K562 (cell line): Measurements from ENCODE around the gene PDPK1. TPM values are rescaled to one million over a fixed set of nuclear protein-coding genes. Genes with fewer than 3 reads are reported as not detected.
"Not testable (repeated sequence)": the region's sequence is repeated elsewhere in the genome, so short reads cannot be mapped to it uniquely, and the experiment has no call there.

Source experiments
- ATAC-seq: fragments of 200-7000 bp; cut with Tn5 transposase; 3 replicates; pipeline ENCODE4 v1.9.1; 2020; ENCODE audit warnings: moderate library complexity
- BruUV-seq: library from RNA; stranded (reverse); fragments of 400-500 nt; replicated peaks from 2 replicates; lab custom pipeline; 2021; lab: Mats Ljungman, UMichigan
- CTCF ChIA-PET: fragments of 300-600 bp; formaldehyde crosslinking; extraction: SDS; loops from one replicate; lab custom pipeline; 2021; ENCODE audit warnings: low intra/inter-chr PET ratio; lab: Yijun Ruan, JAX
- POLR2A ChIA-PET: fragments of 300-600, 350-650 bp; sonication (Branson Sonifier 250); formaldehyde crosslinking; extraction: SDS; loops from one replicate; lab custom pipeline; 2021; ENCODE audit warnings: antibody characterized with exemption, inconsistent platforms; lab: Yijun Ruan, JAX
- DNase-seq, 4 experiments: peaks; one replicate each; pipeline versions ENCODE4 v3.0.0 to v3.0.0-alpha.2; 2011 to 2018; ENCODE audit warnings: low spot score in 3 of 4, mixed read lengths in 3 of 4; ENCODE audit errors: extremely low read depth in 1 of 4
- FAIRE-seq: peaks from 2 replicates; lab custom pipeline; 2011; peaks lifted over from hg19 to GRCh38; lab: Jason Lieb, UNC
- H2AFZ ChIP-seq: 2 replicates; pipeline ENCODE4 v1.6.0; 2011; ENCODE audit warnings: low read depth, low read length, control low read depth, inconsistent platforms
- H3K27ac ChIP-seq: fragments of 200-600 bp; 3 replicates; pipeline ENCODE4 v1.8.0; 2011; ENCODE audit warnings: low read depth, mild to moderate bottlenecking, control low read depth, inconsistent platforms, low read length, moderate library complexity, mixed read lengths; ENCODE audit errors: extremely low read depth
- H3K27me3 ChIP-seq, 2 experiments: fragments of 300-600 bp in 1 of 2; 2 replicates in 1 of 2; 3 replicates in 1 of 2; pipeline versions ENCODE4 v1.6.0 to v1.8.0; 2011; ENCODE audit warnings: inconsistent platforms in 2 of 2, low read length in 2 of 2, mild to moderate bottlenecking in 1 of 2, mixed read lengths in 1 of 2, moderate library complexity in 1 of 2; ENCODE audit not compliant: control insufficient read depth in 2 of 2, insufficient read depth in 2 of 2
- H3K36me3 ChIP-seq: fragments of 300-600 bp; 3 replicates; pipeline ENCODE4 v1.8.0; 2011; ENCODE audit warnings: mild to moderate bottlenecking, low read length, inconsistent platforms; ENCODE audit not compliant: control insufficient read depth, insufficient read depth
- H3K4me1 ChIP-seq, 2 experiments: fragments of 200-600 bp in 1 of 2; replicated peaks in 1 of 2; 2 replicates in 1 of 2; 3 replicates in 1 of 2; pipeline versions ENCODE4 v1.5.1 to v1.8.0; 2011; ENCODE audit warnings: inconsistent platforms in 2 of 2, low read length in 2 of 2, mild to moderate bottlenecking in 1 of 2, mixed read lengths in 1 of 2, moderate library complexity in 1 of 2; ENCODE audit not compliant: control insufficient read depth in 2 of 2, insufficient read depth in 2 of 2
- H3K4me2 ChIP-seq: 2 replicates; pipeline ENCODE4 v1.6.1; 2011; ENCODE audit warnings: low read length, control low read depth, inconsistent platforms, mixed read lengths; ENCODE audit not compliant: insufficient read depth
- H3K4me3 ChIP-seq: fragments of 200-600 bp; sonication (generic), shearing (Covaris generic); 2 replicates; pipeline ENCODE4 v1.5.1; 2016; ENCODE audit warnings: control low read depth, inconsistent platforms
- H3K79me2 ChIP-seq: fragments of 200-600 bp; 3 replicates; pipeline ENCODE4 v1.8.0; 2011; ENCODE audit warnings: low read length, inconsistent platforms; ENCODE audit not compliant: control insufficient read depth, insufficient read depth
- H3K9ac ChIP-seq, 2 experiments: 2 replicates each; pipeline versions ENCODE4 v1.6.0 to v1.6.1; 2011; ENCODE audit warnings: low read depth in 2 of 2, low read length in 2 of 2, control low read depth in 1 of 2, inconsistent platforms in 1 of 2, mild to moderate bottlenecking in 1 of 2, mixed read lengths in 1 of 2; ENCODE audit not compliant: insufficient read depth in 1 of 2
- H3K9me1 ChIP-seq: one replicate; pipeline ENCODE4 v1.6.0; 2011; ENCODE audit warnings: inconsistent platforms, mild to moderate bottlenecking, low read length, moderate library complexity; ENCODE audit not compliant: control insufficient read depth, insufficient read depth
- H3K9me3 ChIP-seq: replicated peaks from 2 replicates; pipeline ENCODE4 v1.5.1; 2011; ENCODE audit warnings: low read depth, low read length, inconsistent platforms; ENCODE audit not compliant: control insufficient read depth, insufficient read depth
- H4K20me1 ChIP-seq: replicated peaks from 2 replicates; pipeline ENCODE4 v1.6.1; 2011; ENCODE audit warnings: low read length, inconsistent platforms, mixed read lengths; ENCODE audit not compliant: control insufficient read depth, insufficient read depth
- WGBS: fragments of 100-300 bp; shearing (Covaris generic); methylation state at CpG from one replicate; pipeline ENCODE4 v1.1.6; 2016; ENCODE audit warnings: low coverage, mixed read lengths; ENCODE audit not compliant: insufficient coverage; ENCODE audit errors: missing lambda C conversion rate; 5-methylcytosine and 5-hydroxymethylcytosine counted together
- in situ Hi-C: fragments of 300-500 bp; cut with MboI; formaldehyde crosslinking; loops from 4 replicates; pipeline ENCODE4 v1.15.0; 2018; ENCODE audit warnings: inconsistent platforms, mixed read lengths
- intact Hi-C: fragments of 100-400 bp; cut with micrococcal nuclease; formaldehyde crosslinking; loops from 2 replicates; pipeline ENCODE4 v1.14.2; 2022
- polyA plus RNA-seq, 8 experiments: library from polyadenylated mRNA; depleted of rRNA in 4 of 8; stranded (reverse) in 5 of 8; unstranded in 3 of 8; fragments of >200 nt; fragmentation: Nextera tagmentation in 2 of 8; fragmentation: Illumina TruSeq in 1 of 8; extraction: Ambion mirVana in 2 of 8; extraction: Trizol in 1 of 8; gene quantifications; 2 replicates each; pipeline versions ENCODE4 v1.2.1 to v1.2.3, GENCODE V29; 2011 to 2014; ENCODE audit warnings: inconsistent platforms in 1 of 8, missing spikeins in 1 of 8
- total RNA-seq, 7 experiments: library from RNA; depleted of rRNA in 6 of 7; stranded (reverse); fragments of >200 nt in 6 of 7; fragmentation: Illumina TruSeq in 2 of 7; extraction: Trizol in 2 of 7; gene quantifications; 2 replicates each; pipeline versions ENCODE4 v1.2.1 to v1.2.3, GENCODE V29; 2011 to 2021; ENCODE audit warnings: low replicate concordance in 1 of 7

Gene PDPK1
- total and polyA plus RNA-seq, 9 of the 15 experiments (the other 6 are each of a cell fraction or from before 2014, with no cell fraction given) = 4.0 to 37.2 (median 18.7) TPM

GRCh38 chr16:2601301-2602025, 63.6 kb downstream of the PDPK1 start:
- FAIRE-seq = peak; percentile 81

DNA sequence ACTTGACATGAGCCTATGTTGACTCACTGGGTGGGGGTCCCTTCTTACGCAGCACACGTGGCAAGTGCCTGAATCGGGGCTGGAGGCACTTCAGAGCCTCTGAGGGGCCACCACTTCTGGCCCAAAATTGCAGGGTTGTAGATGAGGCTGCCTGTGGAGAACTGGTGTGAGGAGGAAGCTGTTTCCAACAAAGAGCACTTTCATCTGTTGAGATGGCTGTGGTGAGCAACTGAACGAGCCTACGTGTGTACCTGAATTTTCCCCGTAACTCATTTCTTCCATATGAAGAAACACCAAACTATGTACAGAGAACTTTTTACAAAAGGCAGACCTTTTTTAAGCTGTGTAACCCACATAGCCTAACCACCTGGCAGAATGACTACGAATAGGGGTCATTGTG, 64.4 kb downstream of the PDPK1 start:
- POLR2A ChIA-PET, H3K4me2 ChIP-seq, H3K27me3 ChIP-seq, H2AFZ ChIP-seq, H3K27ac ChIP-seq, H3K4me3 ChIP-seq, H3K9me1 ChIP-seq, BruUV-seq, H3K9ac ChIP-seq, CTCF ChIA-PET, DNase-seq, intact Hi-C loops, H4K20me1 ChIP-seq, H3K9me3 ChIP-seq, H3K4me1 ChIP-seq, in situ Hi-C loops, ATAC-seq: not testable (repeated sequence)
- WGBS = 72% methylated on average over 7 of the region's 7 CpGs
- Histone ChIP-seq H3K36me3 (peaks cover 21% of the 10 kb centered on the region; the same call in 1 of the 3 replicates), H3K79me2 (peaks cover 22% of the 10 kb centered on the region)
- FAIRE-seq = peak; percentile 88

More at GRCh38 chr16:2601301-2602025, 63.6 kb downstream of the PDPK1 start:
- H3K4me3 ChIP-seq, BruUV-seq, H3K27ac ChIP-seq, H3K4me2 ChIP-seq, H2AFZ ChIP-seq, H4K20me1 ChIP-seq, H3K27me3 ChIP-seq, H3K9me1 ChIP-seq, DNase-seq, CTCF ChIA-PET, H3K9me3 ChIP-seq, H3K9ac ChIP-seq, H3K4me1 ChIP-seq, intact Hi-C loops, in situ Hi-C loops, ATAC-seq: not testable (repeated sequence)
- POLR2A ChIA-PET = interaction anchor here (0.6 to 0.9 kb wide), 2 partner anchors 13 to 78 kb away, joined by 3 read pairs; no protein-coding TSS in a partner anchor
- WGBS = 68% methylated on average over 8 of the region's 12 CpGs
- peaks cover 28% of the 10 kb centered on the region; the same call in 1 of the 3 replicates for H3K36me3 ChIP-seq
- H3K79me2 ChIP-seq = peaks cover 22% of the 10 kb centered on the region
